Ascending aorta (tissue), 2 donors: ENCODE data around the gene SLC29A3. TPM values are rescaled to one million over a fixed set of nuclear protein-coding genes. Genes with fewer than 3 reads are reported as not detected.

Experiments
- DNase-seq, 2 donors: peaks; one replicate each; pipeline ENCODE4 v3.0.0-alpha.2; 2019; ENCODE audit warnings: low spot score in 2 of 2
- H3K27ac ChIP-seq, 2 donors: fragments of 200-600 bp; sonication (generic); one replicate each; pipeline ENCODE4 v1.5.1; 2016 to 2017; ENCODE audit warnings: mild to moderate bottlenecking in 1 of 2
- H3K27me3 ChIP-seq: fragments of 200-600 bp; sonication (generic); one replicate; pipeline ENCODE4 v1.5.1; 2017
- H3K36me3 ChIP-seq, 2 donors: fragments of 200-600 bp; sonication (generic); one replicate each; pipeline ENCODE4 v1.5.1; 2016
- H3K4me1 ChIP-seq, 2 donors: fragments of 200-600 bp; sonication (generic); one replicate each; pipeline ENCODE4 v1.5.1; 2016 to 2017; ENCODE audit warnings: mild to moderate bottlenecking in 1 of 2
- H3K4me3 ChIP-seq, 2 donors: fragments of 200-600 bp; sonication (generic); one replicate each; pipeline ENCODE4 v1.5.1; 2016 to 2017; ENCODE audit warnings: mild to moderate bottlenecking in 1 of 2
- H3K9me3 ChIP-seq, 2 donors: fragments of 200-600 bp; sonication (generic); one replicate each; pipeline ENCODE4 v1.5.1; 2016
- intact Hi-C: fragments of 100-400 bp; cut with DNase I; formaldehyde crosslinking; loops from one replicate; pipeline ENCODE4 v1.15.1; 2023
- total RNA-seq: library from RNA; depleted of rRNA; stranded (reverse); fragments of >200 nt; gene quantifications from one replicate; pipeline ENCODE4 v1.1.0, GENCODE V29; 2016
- TF ChIP-seq, protein P1 (sequence below), 3 experiments: fragments of 200-600 bp in 2 of 3; fragments of 450-650 bp in 1 of 3; sonication (generic) in 2 of 3; IDR thresholded peaks; one replicate each; pipeline ENCODE4 v1.5.1; 2016 to 2019; ENCODE audit warnings: antibody characterized with exemption in 3 of 3, mild to moderate bottlenecking in 1 of 3, moderate library complexity in 1 of 3

SLC29A3 gene
- total RNA-seq, 1 donor from 2014 or later, result 0.64 TPM

DNA sequence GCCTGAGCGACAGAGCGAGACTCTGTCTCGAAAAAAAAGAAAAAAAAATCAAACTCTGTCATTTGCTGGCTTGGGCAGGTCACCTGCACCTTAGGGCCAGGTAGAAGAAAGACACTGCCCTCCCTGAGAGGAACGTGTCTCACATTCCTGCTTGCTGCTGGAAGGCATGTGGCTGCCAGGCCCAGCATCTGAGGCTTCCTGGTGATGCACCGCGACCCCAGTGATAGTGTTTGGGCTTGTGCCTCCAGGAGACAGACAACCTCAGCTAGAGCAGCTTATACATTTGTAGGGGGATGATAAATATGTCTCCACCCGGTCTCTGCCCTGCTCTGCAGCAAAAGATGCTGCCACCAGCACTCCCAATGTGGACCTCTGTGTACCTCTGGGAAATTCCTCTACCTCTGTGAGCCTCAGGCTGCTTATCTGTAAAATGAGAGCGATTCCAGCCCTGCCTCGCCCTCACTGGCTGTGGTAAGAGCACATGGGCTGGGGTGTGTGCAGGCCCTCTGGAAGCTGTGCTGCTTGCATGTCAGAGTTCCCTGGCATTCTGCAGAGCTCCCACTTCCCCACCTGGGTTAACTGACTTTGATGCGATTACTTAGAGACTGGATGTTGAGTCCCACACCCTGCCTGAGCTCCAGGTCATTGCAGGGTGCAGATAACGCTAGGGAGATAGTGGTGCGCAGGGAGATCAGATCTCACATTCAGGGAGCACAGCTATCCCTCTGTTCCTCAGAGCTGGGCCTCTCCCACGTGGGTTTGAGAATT is 19.9 kb downstream of the SLC29A3 start:
- H3K9me3 ChIP-seq, result no peaks in the 10 kb centered on the region

DNA sequence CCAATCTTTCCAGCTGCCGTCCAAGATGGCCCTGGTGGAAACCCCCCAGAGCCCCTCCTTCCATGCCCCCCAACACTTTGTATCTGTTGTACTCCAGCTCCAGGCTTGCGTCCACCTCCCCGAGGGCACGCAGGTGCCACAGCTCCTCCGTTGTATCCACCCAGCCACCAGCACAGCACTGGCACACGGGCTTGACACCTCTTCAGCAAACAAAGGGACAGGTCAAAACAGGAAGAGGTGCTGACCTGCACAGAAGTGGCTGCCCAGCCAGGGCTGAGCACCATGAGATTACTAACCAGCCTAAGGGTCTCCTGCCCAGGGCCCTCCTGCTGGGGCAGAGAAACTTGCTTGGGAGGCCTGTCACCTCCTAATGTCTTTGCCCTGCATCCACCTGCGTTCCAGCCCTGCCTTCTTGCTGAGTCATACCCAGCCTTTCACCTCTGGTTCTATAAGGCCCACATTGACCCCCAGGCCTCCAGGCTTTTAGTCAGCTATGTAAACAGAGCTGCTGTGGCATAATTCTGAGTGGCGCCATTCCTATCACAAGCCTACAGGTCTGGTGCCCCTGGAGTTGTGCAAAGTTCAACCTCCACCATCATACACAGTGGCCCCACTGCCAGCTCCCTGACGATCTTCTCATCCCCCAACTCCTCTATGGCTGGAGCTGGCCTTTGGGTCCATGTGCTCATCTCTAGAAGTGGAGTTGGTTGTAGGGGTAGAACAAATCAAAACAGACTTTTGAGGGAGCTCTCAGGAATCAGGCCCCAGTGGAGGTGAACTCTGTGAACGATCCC is 20.9 kb downstream of the SLC29A3 start:
- Histone ChIP-seq H3K27ac (no peak overlapping the region), H3K4me1 (no peaks in the 10 kb centered on the region), H3K36me3 (peaks cover 3 to 7% of the 10 kb centered on the region in 2 donors), H3K4me3 (no peak overlapping the region), H3K27me3 (no peaks in the 10 kb centered on the region), H3K9me3 (no peaks in the 10 kb centered on the region)
- DNase-seq, result no peak
- TF ChIP-seq, protein P1, sequence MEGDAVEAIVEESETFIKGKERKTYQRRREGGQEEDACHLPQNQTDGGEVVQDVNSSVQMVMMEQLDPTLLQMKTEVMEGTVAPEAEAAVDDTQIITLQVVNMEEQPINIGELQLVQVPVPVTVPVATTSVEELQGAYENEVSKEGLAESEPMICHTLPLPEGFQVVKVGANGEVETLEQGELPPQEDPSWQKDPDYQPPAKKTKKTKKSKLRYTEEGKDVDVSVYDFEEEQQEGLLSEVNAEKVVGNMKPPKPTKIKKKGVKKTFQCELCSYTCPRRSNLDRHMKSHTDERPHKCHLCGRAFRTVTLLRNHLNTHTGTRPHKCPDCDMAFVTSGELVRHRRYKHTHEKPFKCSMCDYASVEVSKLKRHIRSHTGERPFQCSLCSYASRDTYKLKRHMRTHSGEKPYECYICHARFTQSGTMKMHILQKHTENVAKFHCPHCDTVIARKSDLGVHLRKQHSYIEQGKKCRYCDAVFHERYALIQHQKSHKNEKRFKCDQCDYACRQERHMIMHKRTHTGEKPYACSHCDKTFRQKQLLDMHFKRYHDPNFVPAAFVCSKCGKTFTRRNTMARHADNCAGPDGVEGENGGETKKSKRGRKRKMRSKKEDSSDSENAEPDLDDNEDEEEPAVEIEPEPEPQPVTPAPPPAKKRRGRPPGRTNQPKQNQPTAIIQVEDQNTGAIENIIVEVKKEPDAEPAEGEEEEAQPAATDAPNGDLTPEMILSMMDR (IDR thresholded peaks at IDR 0.05), result no peak
- intact Hi-C loops, result no loop called here

More for the DNA sequence above, 19.9 kb downstream of the SLC29A3 start:
- Histone ChIP-seq H3K4me3 (no peak overlapping the region), H3K4me1 (no peaks in the 10 kb centered on the region), H3K36me3 (peaks cover 3 to 7% of the 10 kb centered on the region in 2 donors), H3K27ac (no peak overlapping the region), H3K27me3 (no peaks in the 10 kb centered on the region)
- intact Hi-C loops, result no loop called here
- TF ChIP-seq, protein P1 (IDR thresholded peaks at IDR 0.05), result no peak
- DNase-seq, result no peak

DNA sequence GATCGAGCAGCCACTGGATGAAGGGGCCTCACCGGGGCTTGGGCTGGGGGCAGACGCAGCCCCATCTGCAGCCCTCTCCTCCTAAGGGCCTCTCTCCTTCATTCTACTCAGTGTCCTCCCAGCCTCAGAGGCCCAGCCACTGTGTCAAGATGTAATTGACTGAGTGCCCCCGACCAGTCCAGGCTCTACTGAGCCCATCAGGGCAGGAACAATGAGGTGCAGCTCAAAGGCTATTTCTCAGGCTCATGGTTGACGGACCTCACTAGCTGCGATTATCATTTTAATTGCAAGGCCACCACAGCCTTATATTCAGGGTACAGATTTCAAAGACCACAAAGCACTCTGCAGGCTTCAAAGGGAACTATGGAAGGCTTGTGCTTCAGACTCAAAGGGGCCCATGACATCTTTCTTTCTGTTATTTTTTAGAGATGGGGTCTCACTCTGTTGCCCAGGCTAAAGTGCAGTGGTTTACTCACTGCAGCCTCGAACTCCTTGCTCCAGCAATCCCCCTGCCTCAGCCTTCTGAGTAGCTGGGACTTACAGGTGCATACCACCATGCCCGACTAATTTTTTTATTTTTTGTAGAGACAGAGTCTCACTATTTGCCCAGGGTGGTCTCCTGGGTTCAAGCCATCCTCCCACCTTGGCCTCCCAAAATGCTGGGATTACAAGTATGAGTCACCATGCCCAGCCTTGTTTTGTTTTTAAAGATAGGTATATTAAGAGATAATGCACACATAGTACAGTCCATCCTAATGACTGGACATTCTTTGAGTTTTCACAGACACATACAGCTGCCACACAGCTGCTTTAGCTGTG is 23.7 kb downstream of the SLC29A3 start:
- H3K4me3 ChIP-seq, result no peak overlapping the region
- intact Hi-C loops, result no loop called here
- H3K9me3 ChIP-seq, result no peaks in the 10 kb centered on the region
- no peaks in the 10 kb centered on the region for H3K27me3 ChIP-seq
- H3K27ac ChIP-seq, result no peak overlapping the region
- H3K4me1 ChIP-seq, result no peaks in the 10 kb centered on the region
- peaks cover 3 to 7% of the 10 kb centered on the region in 2 donors for H3K36me3 ChIP-seq
- TF ChIP-seq, protein P1 (IDR thresholded peaks at IDR 0.05), result no peak
- DNase-seq, result no peak

DNA sequence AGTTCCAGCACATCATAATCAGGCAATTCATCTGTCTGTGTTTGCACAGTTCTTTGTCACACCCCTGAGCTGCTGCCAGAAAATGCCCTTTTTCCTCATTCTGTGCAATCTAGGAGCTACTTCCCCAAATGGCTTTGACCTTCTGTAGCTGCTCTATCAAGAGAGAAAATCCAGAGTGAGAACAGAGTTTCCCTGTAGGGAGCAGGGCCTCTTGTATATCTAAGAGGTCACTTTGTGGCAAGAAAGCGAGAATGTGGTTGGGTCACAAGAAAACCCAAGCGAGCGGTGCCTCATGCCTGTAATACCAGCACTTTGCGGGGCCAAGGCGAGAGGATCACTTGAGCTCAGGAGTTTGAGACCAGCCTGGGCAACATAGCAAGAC is 24.3 kb downstream of the SLC29A3 start:
- DNase-seq, result no peak
- H3K27me3 ChIP-seq, result no peaks in the 10 kb centered on the region
- H3K4me3 ChIP-seq, result no peak overlapping the region
- no peaks in the 10 kb centered on the region for H3K4me1 ChIP-seq
- H3K9me3 ChIP-seq, result no peaks in the 10 kb centered on the region
- H3K27ac ChIP-seq, result no peak overlapping the region
- TF ChIP-seq, protein P1 (IDR thresholded peaks at IDR 0.05), result no peak
- intact Hi-C loops, result no loop called here
- peaks cover 3 to 7% of the 10 kb centered on the region in 2 donors for H3K36me3 ChIP-seq

DNA sequence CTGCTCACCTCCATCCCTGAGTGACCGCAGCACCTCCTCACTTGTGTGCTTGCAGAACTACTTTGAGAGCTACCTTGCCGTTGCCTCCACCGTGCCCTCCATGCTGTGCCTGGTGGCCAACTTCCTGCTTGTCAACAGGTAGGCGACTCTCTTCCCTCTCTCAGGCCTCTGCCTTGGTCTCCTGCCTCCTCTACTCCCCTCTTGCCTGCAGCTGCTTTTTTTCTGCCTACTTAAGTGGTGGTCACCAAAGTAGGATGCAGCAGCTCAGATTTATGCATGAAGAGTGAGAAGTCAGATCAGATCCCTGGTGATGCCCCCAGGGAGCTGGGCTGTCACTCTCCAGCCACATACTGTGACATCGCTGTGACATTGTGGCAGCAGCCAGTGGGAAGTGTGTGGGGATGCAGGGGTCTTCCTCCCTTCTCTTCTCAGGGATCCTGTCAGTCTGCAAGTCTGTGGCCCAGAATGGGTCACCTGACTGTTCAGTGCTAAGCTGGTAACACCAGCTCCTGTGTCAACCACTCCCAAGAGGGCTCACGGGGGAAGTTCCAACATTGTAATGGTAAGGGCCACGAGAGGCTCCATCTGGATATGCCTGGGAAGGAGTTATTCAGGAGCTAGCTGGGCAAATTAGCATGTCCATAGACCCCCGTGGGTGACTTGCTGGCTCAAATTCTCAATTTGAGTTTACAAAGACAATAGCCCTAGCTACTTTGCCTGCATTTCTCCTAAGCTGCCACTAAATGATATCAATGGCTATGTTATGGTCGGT is 25.3 kb downstream of the SLC29A3 start:
- TF ChIP-seq, protein P1 (IDR thresholded peaks at IDR 0.05), result no peak
- peaks cover 0 to 4% of the 10 kb centered on the region in 2 donors for H3K36me3 ChIP-seq
- no peak overlapping the region for H3K27ac ChIP-seq
- H3K4me3 ChIP-seq, result no peak overlapping the region
- no peaks in the 10 kb centered on the region for H3K27me3 ChIP-seq
- H3K4me1 ChIP-seq, result no peaks in the 10 kb centered on the region
- intact Hi-C loops, result no loop called here
- H3K9me3 ChIP-seq, result no peaks in the 10 kb centered on the region
- no peak for DNase-seq
